Retina (tissue), 1 donor: ENCODE results near the gene TBC1D23.
"Not testable (repeated sequence)": the region's sequence is repeated elsewhere in the genome, so short reads cannot be mapped to it uniquely, and the experiment has no call there.

Experiments used
- DNase-seq: peaks from one replicate; pipeline ENCODE4 v3.0.0-alpha.2; 2016

The TBC1D23 gene

GRCh38 chr3:100257586-100257985 is 3.2 kb upstream of the TBC1D23 start:
- peak; percentile 8 for DNase-seq

- no peak for DNase-seq
These were observed 609 bp upstream of the TBC1D23 start for GRCh38 chr3:100260081-100260684.

- no peak for DNase-seq
These were observed 702 bp downstream of the TBC1D23 start for GRCh38 chr3:100261485-100261903.

- not testable (repeated sequence) for DNase-seq
These were observed 2.1 kb downstream of the TBC1D23 start for GRCh38 chr3:100262925-100263324.

- DNase-seq = no peak
These were observed 2.8 kb downstream of the TBC1D23 start for GRCh38 chr3:100263583-100263982.

GRCh38 chr3:100264242-100264641 is 3.5 kb downstream of the TBC1D23 start:
- DNase-seq = no peak

- no peak for DNase-seq
These were observed 4.2 kb downstream of the TBC1D23 start for GRCh38 chr3:100265016-100265415.

- no peak for DNase-seq
These were observed 5.7 kb downstream of the TBC1D23 start for GRCh38 chr3:100266531-100266930.

- DNase-seq = no peak
These were observed 7.4 kb downstream of the TBC1D23 start for GRCh38 chr3:100268156-100268555.

GRCh38 chr3:100269001-100269400 is 8.2 kb downstream of the TBC1D23 start:
- no peak for DNase-seq

GRCh38 chr3:100269410-100270214 is 8.8 kb downstream of the TBC1D23 start:
- DNase-seq = no peak

GRCh38 chr3:100270215-100270583 is 9.4 kb downstream of the TBC1D23 start:
- DNase-seq = no peak

GRCh38 chr3:100271522-100271921 is 10.7 kb downstream of the TBC1D23 start:
- DNase-seq = no peak

- not testable (repeated sequence) for DNase-seq
These were observed 12.2 kb downstream of the TBC1D23 start for GRCh38 chr3:100272797-100273611.

GRCh38 chr3:100274361-100274760 is 13.6 kb downstream of the TBC1D23 start:
- no peak for DNase-seq

GRCh38 chr3:100277255-100277800 is 16.5 kb downstream of the TBC1D23 start:
- no peak for DNase-seq

GRCh38 chr3:100278910-100279309 is 18.1 kb downstream of the TBC1D23 start:
- no peak for DNase-seq

GRCh38 chr3:100288288-100288894 is 27.6 kb downstream of the TBC1D23 start:
- DNase-seq = no peak

- no peak for DNase-seq
These were observed 28.5 kb downstream of the TBC1D23 start for GRCh38 chr3:100289339-100289738.

- DNase-seq = no peak
These were observed 34.3 kb downstream of the TBC1D23 start for GRCh38 chr3:100295089-100295488.

GRCh38 chr3:100297784-100298183 is 37.0 kb downstream of the TBC1D23 start:
- no peak for DNase-seq

- DNase-seq = no peak
These were observed 38.2 kb downstream of the TBC1D23 start for GRCh38 chr3:100299016-100299415.

GRCh38 chr3:100306695-100307094 is 45.9 kb downstream of the TBC1D23 start:
- no peak for DNase-seq
